CD8-positive, alpha-beta memory T cell (primary cell): ENCODE measurements around the gene TMED8. TPM values are rescaled to one million over a fixed set of nuclear protein-coding genes. Genes with fewer than 3 reads are reported as not detected.
"Not testable (repeated sequence)": the region's sequence is repeated elsewhere in the genome, so short reads cannot be mapped to it uniquely, and the experiment has no call there.

ENCODE experiments used
- CTCF ChIA-PET: fragments of 350-600 bp; sonication (Branson Sonifier 250); formaldehyde crosslinking; loops from one replicate; lab custom pipeline; 2021; ENCODE audit warnings: antibody characterized with exemption; lab: Charles Lee
- POLR2A ChIA-PET: fragments of 350-600 bp; sonication (Branson Sonifier 250); formaldehyde crosslinking; loops from one replicate; lab custom pipeline; 2021; ENCODE audit warnings: antibody characterized with exemption; lab: Charles Lee
- DNase-seq, 5 donors: peaks; one replicate each; pipeline versions ENCODE4 v3.0.0 to v3.0.0-alpha.2; 2020 to 2022; ENCODE audit warnings: mixed read lengths in 1 of 5
- H3K27ac ChIP-seq: one replicate; pipeline ENCODE4 v1.7.0; 2013; ENCODE audit warnings: low read depth, mild to moderate bottlenecking, low read length, moderate library complexity
- H3K27me3 ChIP-seq: 2 replicates; pipeline ENCODE4 v1.7.0; 2013; ENCODE audit warnings: low read length, mild to moderate bottlenecking; ENCODE audit not compliant: insufficient read depth, poor library complexity, severe bottlenecking
- H3K36me3 ChIP-seq: 2 replicates; pipeline ENCODE4 v1.7.0; 2013; ENCODE audit warnings: mild to moderate bottlenecking, low read length, moderate library complexity; ENCODE audit not compliant: insufficient read depth
- H3K4me1 ChIP-seq: 2 replicates; pipeline ENCODE4 v1.7.0; 2013; ENCODE audit warnings: mild to moderate bottlenecking, low read length, moderate library complexity; ENCODE audit not compliant: insufficient read depth
- H3K4me3 ChIP-seq: 2 replicates; pipeline ENCODE4 v1.7.0; 2013; ENCODE audit warnings: mild to moderate bottlenecking, low read length
- H3K9me3 ChIP-seq: 2 replicates; pipeline ENCODE4 v1.7.0; 2013; ENCODE audit warnings: mild to moderate bottlenecking, low read length
- H3K27ac Mint-ChIP-seq, 8 donors: one replicate each; pipeline ENCODE4 v1.8.0; 2020 to 2021; ENCODE audit warnings: mixed read lengths in 8 of 8, mild to moderate bottlenecking in 6 of 8, inconsistent platforms in 3 of 8, moderate library complexity in 3 of 8
- H3K27me3 Mint-ChIP-seq, 2 donors: one replicate each; pipeline ENCODE4 v1.8.0; 2020 to 2021; ENCODE audit warnings: mixed read lengths in 2 of 2, mild to moderate bottlenecking in 1 of 2, moderate library complexity in 1 of 2
- H3K36me3 Mint-ChIP-seq, 3 donors: one replicate each; pipeline ENCODE4 v1.8.0; 2020 to 2021; ENCODE audit warnings: mixed read lengths in 3 of 3, inconsistent platforms in 1 of 3, mild to moderate bottlenecking in 1 of 3
- H3K4me1 Mint-ChIP-seq, 3 donors: one replicate each; pipeline ENCODE4 v1.8.0; 2020 to 2021; ENCODE audit warnings: mixed read lengths in 3 of 3, inconsistent platforms in 1 of 3, mild to moderate bottlenecking in 1 of 3
- H3K4me3 Mint-ChIP-seq, 7 donors: one replicate each; pipeline ENCODE4 v1.8.0; 2020 to 2021; ENCODE audit warnings: mixed read lengths in 7 of 7, mild to moderate bottlenecking in 6 of 7, moderate library complexity in 4 of 7, inconsistent platforms in 2 of 7
- H3K9me3 Mint-ChIP-seq, 5 donors: one replicate each; pipeline ENCODE4 v1.8.0; 2020 to 2022; ENCODE audit warnings: mixed read lengths in 5 of 5, mild to moderate bottlenecking in 3 of 5, moderate library complexity in 2 of 5, inconsistent platforms in 1 of 5
- polyA plus RNA-seq: library from polyadenylated mRNA; unstranded; fragments of 300-500 nt; fragmentation: Illumina TruSeq; gene quantifications from one replicate; pipeline ENCODE4 v1.2.3, GENCODE V29; 2021
- total RNA-seq, 2 experiments: library from RNA; stranded (reverse); gene quantifications; one replicate each; pipeline ENCODE4 v1.2.3, GENCODE V29; 2021

Gene TMED8, protein sequence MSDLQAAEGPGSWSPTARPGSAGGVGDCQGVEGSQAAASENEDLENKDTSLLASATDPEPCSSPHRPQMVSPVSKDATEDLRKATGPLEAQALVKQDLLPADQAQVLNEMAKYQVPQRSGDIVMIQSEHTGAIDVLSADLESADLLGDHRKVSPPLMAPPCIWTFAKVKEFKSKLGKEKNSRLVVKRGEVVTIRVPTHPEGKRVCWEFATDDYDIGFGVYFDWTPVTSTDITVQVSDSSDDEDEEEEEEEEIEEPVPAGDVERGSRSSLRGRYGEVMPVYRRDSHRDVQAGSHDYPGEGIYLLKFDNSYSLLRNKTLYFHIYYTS
- 10 to 100 TPM; 20.9 to 22.2 TPM for total RNA-seq
- polyA plus RNA-seq: 3.2 TPM

DNA sequence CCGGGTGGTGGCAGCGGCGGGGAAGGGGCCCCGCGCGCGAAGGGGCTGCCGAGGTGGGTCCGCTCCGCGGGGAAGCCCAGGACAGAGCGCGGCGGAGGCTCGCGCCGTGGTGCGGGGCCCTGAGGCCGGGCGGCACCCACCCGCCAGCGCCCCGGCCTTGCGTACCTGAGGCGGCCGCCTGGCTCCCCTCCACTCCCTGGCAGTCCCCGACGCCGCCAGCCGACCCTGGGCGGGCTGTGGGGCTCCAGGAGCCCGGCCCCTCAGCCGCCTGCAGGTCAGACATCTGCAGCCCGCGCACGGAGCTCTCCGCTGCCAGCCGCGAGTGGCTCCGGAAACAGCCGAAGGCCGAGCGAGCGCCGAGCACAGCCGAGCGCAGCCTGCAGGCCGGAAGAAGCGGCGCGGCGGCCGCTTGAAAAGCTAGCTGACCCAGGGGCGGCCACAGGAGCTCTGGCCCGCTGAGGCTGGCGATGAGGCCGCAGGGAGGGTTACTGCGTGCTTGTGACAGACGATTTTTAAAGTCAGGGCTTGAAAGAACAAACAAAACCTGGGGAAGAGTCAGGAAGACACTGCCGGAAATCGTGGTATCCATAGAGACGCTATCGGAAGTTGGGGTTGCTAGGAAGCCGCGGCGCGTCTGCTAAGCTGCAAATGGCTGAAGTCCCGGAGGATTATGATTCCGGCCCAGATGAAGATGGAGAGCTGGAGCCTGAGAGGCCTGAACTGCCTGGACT, at the start of gene TMED8, which contains the start of gene SAMD15:
TSS of gene TMED8 (minus strand) at position 324 of the 731 bp plus-strand sequence. CDS start at position 283, 41 bp downstream.
TSS of gene SAMD15 (plus strand) at position 609 of the 731 bp plus-strand sequence. CDS start at position 649, 40 bp downstream.
- no peaks in the 10 kb centered on the region for H3K27me3 ChIP-seq
- peak within 1 kb of the TSS; percentile 76 for H3K27ac ChIP-seq
- ChIA-PET CTCF (interaction anchor here (0.7 to 1.4 kb wide), 7 partner anchors 10 to 64 kb away, joined by 3 to 9 read pairs (median 3); partner anchors contain the start of genes GSTZ1 and POMT2), POLR2A (interaction anchor here (0.5 to 1.9 kb wide), 5 partner anchors 18 to 560 kb away, joined by 3 to 21 read pairs (median 3); partner anchors contain the start of genes GSTZ1 and POMT2)
- no peaks in the 10 kb centered on the region for H3K9me3 Mint-ChIP-seq
- no peaks in the 10 kb centered on the region for H3K27me3 Mint-ChIP-seq
- no peaks in the 10 kb centered on the region for H3K36me3 ChIP-seq
- H3K4me3 ChIP-seq: peak within 1 kb of the TSS; percentile 84
- H3K4me1 ChIP-seq: peaks cover 16% of the 10 kb centered on the region
- peak within 1 kb of the TSS; percentile 64 to 98 (median 91) for H3K27ac Mint-ChIP-seq
- H3K4me3 Mint-ChIP-seq: peak within 1 kb of the TSS in 5 of 7 donors; percentile 86 to 93 (median 89)
- peaks cover 0 to 2% (median 2%) of the 10 kb centered on the region in 3 donors for H3K36me3 Mint-ChIP-seq
- no peaks in the 10 kb centered on the region for H3K9me3 ChIP-seq
- H3K4me1 Mint-ChIP-seq: peaks cover 27 to 43% (median 41%) of the 10 kb centered on the region in 3 donors
- DNase-seq: peak; percentile 78 to 89 (median 84)

- CTCF ChIA-PET: interaction anchor here (1.5 kb wide), 1 partner anchor 125 kb away, joined by 3 read pairs; no protein-coding TSS in a partner anchor
- peaks cover 36% of the 10 kb centered on the region for H3K36me3 ChIP-seq
Observed at GRCh38 chr14:77426396-77426795, 49.5 kb upstream of the TMED8 start.

GRCh38 chr14:77424862-77425261, 48.0 kb upstream of the TMED8 start:
- H3K27ac Mint-ChIP-seq: no peak overlapping the region
- no peak overlapping the region for H3K4me3 ChIP-seq
- H3K4me1 Mint-ChIP-seq: no peaks in the 10 kb centered on the region
- CTCF ChIA-PET: no interaction called here
- POLR2A ChIA-PET: no interaction called here
- no peak for DNase-seq
- H3K4me1 ChIP-seq: no peaks in the 10 kb centered on the region
- no peaks in the 10 kb centered on the region for H3K9me3 ChIP-seq
- H3K27ac ChIP-seq: no peak overlapping the region
- no peaks in the 10 kb centered on the region for H3K27me3 Mint-ChIP-seq
- peaks cover 57 to 92% (median 83%) of the 10 kb centered on the region in 3 donors for H3K36me3 Mint-ChIP-seq
- no peak overlapping the region for H3K4me3 Mint-ChIP-seq
- peaks cover 7 to 19% (median 14%) of the 10 kb centered on the region in 5 donors for H3K9me3 Mint-ChIP-seq
- no peaks in the 10 kb centered on the region for H3K27me3 ChIP-seq
- H3K36me3 ChIP-seq: peaks cover 35% of the 10 kb centered on the region

More at GRCh38 chr14:77426396-77426795, 49.5 kb upstream of the TMED8 start:
- H3K4me1 ChIP-seq: no peaks in the 10 kb centered on the region
- no peaks in the 10 kb centered on the region for H3K27me3 Mint-ChIP-seq
- no peaks in the 10 kb centered on the region for H3K9me3 ChIP-seq
- POLR2A ChIA-PET: no interaction called here
- H3K27me3 ChIP-seq: no peaks in the 10 kb centered on the region
- no peak overlapping the region for H3K27ac ChIP-seq
- H3K9me3 Mint-ChIP-seq: peaks cover 0 to 7% (median 4%) of the 10 kb centered on the region in 5 donors
- no peak overlapping the region for H3K4me3 ChIP-seq
- H3K4me3 Mint-ChIP-seq: no peak overlapping the region
- H3K4me1 Mint-ChIP-seq: no peaks in the 10 kb centered on the region
- no peak for DNase-seq
- H3K27ac Mint-ChIP-seq: peak overlapping the region in 1 of 8 donors; percentile 12
- H3K36me3 Mint-ChIP-seq: peaks cover 57 to 93% (median 76%) of the 10 kb centered on the region in 3 donors

DNA sequence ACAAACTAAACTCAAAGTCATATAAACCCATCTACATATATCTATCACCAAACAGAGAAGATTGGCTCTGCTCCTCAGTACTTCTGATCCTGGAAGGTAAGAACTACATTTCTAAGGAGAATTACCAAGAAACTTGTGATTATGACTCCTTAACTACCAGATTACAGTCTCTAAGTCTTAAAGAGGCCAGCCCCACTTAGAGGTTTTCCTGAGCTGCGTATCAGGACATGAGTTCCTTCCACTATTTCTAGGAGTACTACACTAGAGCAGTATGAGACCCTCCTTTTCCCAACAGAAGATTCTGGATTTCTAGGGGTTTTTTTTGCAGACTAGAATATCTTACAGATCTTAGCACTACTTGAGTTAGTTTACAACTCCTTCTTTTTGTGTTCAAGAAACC, 46.5 kb upstream of the TMED8 start, which contains the start of gene NOXRED1:
TSS of gene NOXRED1 (minus strand) at position 101 of the 400 bp plus-strand sequence. CDS start 634 bp downstream, outside the sequence.
- ChIA-PET POLR2A (no interaction called here), CTCF (no interaction called here)
- Histone ChIP-seq H3K4me3 (no peak within 1 kb of the TSS), H3K9me3 (no peaks in the 10 kb centered on the region), H3K4me1 (no peaks in the 10 kb centered on the region), H3K27ac (no peak within 1 kb of the TSS), H3K27me3 (no peaks in the 10 kb centered on the region), H3K36me3 (peaks cover 22% of the 10 kb centered on the region)
- Mint-ChIP-seq H3K4me1 (no peaks in the 10 kb centered on the region), H3K9me3 (peaks cover 16 to 31% (median 23%) of the 10 kb centered on the region in 5 donors), H3K27me3 (no peaks in the 10 kb centered on the region), H3K36me3 (peaks cover 44 to 83% (median 79%) of the 10 kb centered on the region in 3 donors), H3K4me3 (no peak within 1 kb of the TSS), H3K27ac (no peak within 1 kb of the TSS)
- no peak for DNase-seq

DNA sequence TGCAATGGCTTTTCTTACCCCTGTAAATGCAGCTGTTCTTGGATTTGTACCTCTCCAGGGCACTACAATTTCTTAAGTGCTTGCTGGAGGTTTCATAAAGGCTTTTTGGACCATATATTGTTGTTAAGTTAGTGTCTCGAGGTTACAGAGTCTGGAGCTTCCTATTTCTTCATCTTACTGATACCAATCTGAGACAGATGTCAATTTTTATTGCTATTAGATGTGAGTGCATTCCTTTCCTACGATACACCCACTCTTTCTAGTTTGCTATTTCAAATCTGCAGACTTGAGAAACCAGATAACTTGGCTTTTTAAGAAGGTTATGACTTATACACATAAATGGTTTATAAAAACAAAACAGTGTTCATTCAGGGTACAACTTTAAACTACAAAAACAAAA, 44.3 kb upstream of the TMED8 start:
- Mint-ChIP-seq H3K4me1 (no peaks in the 10 kb centered on the region), H3K27me3 (no peaks in the 10 kb centered on the region), H3K36me3 (peaks cover 23 to 61% (median 60%) of the 10 kb centered on the region in 3 donors), H3K9me3 (peaks cover 19 to 37% (median 31%) of the 10 kb centered on the region in 5 donors), H3K4me3 (no peak overlapping the region), H3K27ac (no peak overlapping the region)
- Histone ChIP-seq H3K36me3 (no peaks in the 10 kb centered on the region), H3K27ac (no peak overlapping the region), H3K27me3 (no peaks in the 10 kb centered on the region), H3K9me3 (no peaks in the 10 kb centered on the region), H3K4me3 (no peak overlapping the region), H3K4me1 (no peaks in the 10 kb centered on the region)
- no peak for DNase-seq
- CTCF ChIA-PET: no interaction called here
- POLR2A ChIA-PET: interaction anchor here (0.6 kb wide), 1 partner anchor 80 kb away, joined by 6 read pairs; no protein-coding TSS in a partner anchor

DNA sequence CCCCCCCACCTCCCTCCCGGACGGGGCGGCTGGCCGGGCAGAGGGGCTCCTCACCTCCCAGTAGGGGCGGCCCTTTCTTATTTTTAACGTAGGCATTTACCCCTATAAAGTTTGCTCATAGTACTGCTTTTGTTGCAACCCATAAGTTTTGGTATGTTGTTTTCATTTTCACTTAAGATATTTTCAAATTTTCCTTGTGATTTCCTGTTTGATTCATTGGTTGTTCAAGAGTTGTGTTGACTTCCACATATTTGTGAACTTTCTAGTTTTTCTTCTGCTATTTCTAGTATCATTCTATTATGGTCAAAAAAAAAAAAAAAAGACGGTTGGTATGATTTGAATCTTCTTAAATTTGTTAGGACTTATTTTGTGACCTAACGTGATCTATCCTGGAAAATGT, 39.9 kb upstream of the TMED8 start:
- Histone ChIP-seq H3K27ac (no peak overlapping the region), H3K27me3 (no peaks in the 10 kb centered on the region), H3K9me3 (no peaks in the 10 kb centered on the region), H3K36me3 (no peaks in the 10 kb centered on the region), H3K4me1 (no peaks in the 10 kb centered on the region), H3K4me3 (no peak overlapping the region)
- Mint-ChIP-seq H3K4me1 (no peaks in the 10 kb centered on the region), H3K36me3 (peaks cover 6 to 26% (median 19%) of the 10 kb centered on the region in 3 donors), H3K27ac (no peak overlapping the region), H3K4me3 (no peak overlapping the region), H3K9me3 (peaks cover 18 to 36% (median 31%) of the 10 kb centered on the region in 5 donors), H3K27me3 (no peaks in the 10 kb centered on the region)
- POLR2A ChIA-PET: no interaction called here
- CTCF ChIA-PET: no interaction called here
- DNase-seq: no peak

GRCh38 chr14:77416098-77416497, 39.2 kb upstream of the TMED8 start:
- H3K9me3 ChIP-seq, CTCF ChIA-PET, H3K27me3 ChIP-seq, H3K27ac ChIP-seq, H3K4me1 Mint-ChIP-seq, POLR2A ChIA-PET, H3K27ac Mint-ChIP-seq, H3K4me3 Mint-ChIP-seq, H3K4me3 ChIP-seq, H3K27me3 Mint-ChIP-seq, H3K36me3 ChIP-seq, DNase-seq, H3K4me1 ChIP-seq: not testable (repeated sequence)
- Mint-ChIP-seq H3K9me3 (peaks cover 11 to 30% (median 24%) of the 10 kb centered on the region in 5 donors), H3K36me3 (peaks cover 0 to 19% (median 12%) of the 10 kb centered on the region in 3 donors)
